Spleen (tissue), 11 donors: Measurements from ENCODE around the gene PRRG3. TPM values are rescaled to one million over a fixed set of nuclear protein-coding genes. Genes with fewer than 3 reads are reported as not detected.

Source experiments
- DNase-seq: peaks from one replicate; pipeline ENCODE4 v3.0.0-alpha.2; 2020
- H3K27ac ChIP-seq, 8 donors: fragments of 200-600 bp; sonication (generic) in 7 of 8; 1 replicate in 4 of 8; 2 replicates in 4 of 8; pipeline versions ENCODE4 v1.5.0 to v1.8.0; 2016 to 2021; ENCODE audit warnings: inconsistent platforms in 4 of 8, mild to moderate bottlenecking in 4 of 8, moderate library complexity in 1 of 8
- H3K27me3 ChIP-seq, 7 donors: fragments of 200-600 bp; sonication (generic) in 6 of 7; replicated peaks in 1 of 7; 1 replicate in 4 of 7; 2 replicates in 3 of 7; pipeline versions ENCODE4 v1.5.0 to v1.8.0; 2016 to 2021; ENCODE audit warnings: inconsistent platforms in 3 of 7, mild to moderate bottlenecking in 1 of 7
- H3K36me3 ChIP-seq, 6 donors: fragments of 200-600 bp; sonication (generic) in 5 of 6; 1 replicate in 4 of 6; 2 replicates in 2 of 6; pipeline versions ENCODE4 v1.5.0 to v1.8.0; 2016 to 2021; ENCODE audit warnings: inconsistent platforms in 2 of 6
- H3K4me1 ChIP-seq, 6 donors: fragments of 200-600 bp; sonication (generic) in 5 of 6; 1 replicate in 3 of 6; 2 replicates in 3 of 6; pipeline versions ENCODE4 v1.5.0 to v1.8.0; 2016 to 2021; ENCODE audit warnings: inconsistent platforms in 3 of 6
- H3K4me3 ChIP-seq, 8 donors: fragments of 200-600 bp; sonication (generic) in 7 of 8; 1 replicate in 4 of 8; 2 replicates in 4 of 8; pipeline versions ENCODE4 v1.5.0 to v1.8.0; 2016 to 2021; ENCODE audit warnings: inconsistent platforms in 4 of 8, mild to moderate bottlenecking in 4 of 8, moderate library complexity in 2 of 8
- H3K9me3 ChIP-seq, 8 donors: fragments of 200-600 bp; sonication (generic) in 7 of 8; 1 replicate in 4 of 8; 2 replicates in 4 of 8; pipeline versions ENCODE4 v1.5.0 to v1.8.0; 2016 to 2021; ENCODE audit warnings: inconsistent platforms in 4 of 8
- POLR2A ChIP-seq, 3 donors: fragments of 450-650 bp; IDR thresholded peaks; one replicate each; pipeline ENCODE4 v1.5.1; 2017; ENCODE audit warnings: antibody characterized with exemption in 3 of 3, mild to moderate bottlenecking in 1 of 3
- POLR2AphosphoS5 ChIP-seq, 3 donors: sonication (generic); formaldehyde crosslinking; IDR thresholded peaks; one replicate each; pipeline ENCODE4 v1.5.1; 2017; ENCODE audit warnings: antibody characterized with exemption in 3 of 3
- WGBS, 5 donors: extraction: QIAGEN DNeasy Blood & Tissue Kit in 3 of 5; methylation state at CpG; one replicate each; pipeline versions ENCODE4 v1.1.5 to v1.1.7; 2013 to 2018; 5-methylcytosine and 5-hydroxymethylcytosine counted together
- intact Hi-C: fragments of 100-400 bp; cut with DNase I; formaldehyde crosslinking; loops from one replicate; pipeline ENCODE4 v1.15.0; 2023; ENCODE audit warnings: low total_unique reads
- polyA plus RNA-seq, 3 donors: library from polyadenylated mRNA; stranded (reverse); fragments of 200-250 nt; gene quantifications; one replicate each; pipeline ENCODE4 v1.2.1, GENCODE V29; 2013
- total RNA-seq, 7 donors: library from RNA; depleted of rRNA in 3 of 7; stranded (reverse); fragments of >200 nt in 3 of 7; fragmentation: NEBNext Ultra II Directional in 4 of 7; extraction: Animal tissue kit (Norgen Biotek cat#: 25700) in 4 of 7; gene quantifications; one replicate each; pipeline versions ENCODE4 v1.1.0 to v1.2.1, GENCODE V29; 2016 to 2021
- TF ChIP-seq, protein P1 (sequence below), 11 experiments: fragments of 200-600 bp in 7 of 11; fragments of 450-650 bp in 4 of 11; sonication (generic) in 4 of 11; IDR thresholded peaks in 8 of 11; conservative IDR thresholded peaks in 3 of 11; 1 replicate in 7 of 11; 2 replicates in 4 of 11; pipeline versions ENCODE4 v1.4.0 to v1.8.0; 2016 to 2021; ENCODE audit warnings: antibody characterized with exemption in 11 of 11, inconsistent platforms in 4 of 11, mild to moderate bottlenecking in 1 of 11
- donor health status: healthy with polysubstance abuse.
- donor health status: DM: no; HTN: no; CAD: no; lungs with moderate emphysema.
- donor health status: DM: no; HTN: no; CAD: no.
- donor health status: Bipolar disorder and iron deficiency.
- donor health status: healthy.
- donor health status: DM: no; HTN: no; CAD: no.
- donor health status: DM: yes; HTN: yes; CAD: no.

The PRRG3 gene
- total and polyA plus RNA-seq, 10 donors = 0.06 to 4.3 (median 1.5) TPM

DNA sequence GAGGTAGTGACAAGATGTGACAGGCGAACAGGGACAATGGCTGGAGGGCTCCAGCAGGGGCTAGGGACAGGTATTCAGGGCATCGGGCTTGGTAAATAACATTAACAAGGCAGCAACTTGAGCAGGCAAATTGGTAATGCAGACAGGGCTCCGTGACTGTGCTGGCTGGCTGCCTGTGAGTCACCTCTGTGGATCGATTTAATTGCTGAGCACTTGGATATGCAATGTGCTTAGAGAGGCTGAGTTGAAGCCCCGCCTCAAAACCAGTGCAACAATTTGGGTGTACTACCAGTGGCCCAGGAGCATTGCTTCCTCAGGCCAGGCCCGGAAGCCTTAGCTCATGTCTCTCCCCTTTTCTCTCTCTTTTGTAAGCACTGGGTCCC lies 58.8 kb downstream of the PRRG3 start:
- DNase-seq = peak; percentile 61
- no peaks in the 10 kb centered on the region for H3K36me3 ChIP-seq
- WGBS, 5 donors = 71 to 89% (median 80%) methylated on average over 3 to 6 of the region's 6 CpGs
- intact Hi-C loops = no loop called here
- TF ChIP-seq, protein P1, sequence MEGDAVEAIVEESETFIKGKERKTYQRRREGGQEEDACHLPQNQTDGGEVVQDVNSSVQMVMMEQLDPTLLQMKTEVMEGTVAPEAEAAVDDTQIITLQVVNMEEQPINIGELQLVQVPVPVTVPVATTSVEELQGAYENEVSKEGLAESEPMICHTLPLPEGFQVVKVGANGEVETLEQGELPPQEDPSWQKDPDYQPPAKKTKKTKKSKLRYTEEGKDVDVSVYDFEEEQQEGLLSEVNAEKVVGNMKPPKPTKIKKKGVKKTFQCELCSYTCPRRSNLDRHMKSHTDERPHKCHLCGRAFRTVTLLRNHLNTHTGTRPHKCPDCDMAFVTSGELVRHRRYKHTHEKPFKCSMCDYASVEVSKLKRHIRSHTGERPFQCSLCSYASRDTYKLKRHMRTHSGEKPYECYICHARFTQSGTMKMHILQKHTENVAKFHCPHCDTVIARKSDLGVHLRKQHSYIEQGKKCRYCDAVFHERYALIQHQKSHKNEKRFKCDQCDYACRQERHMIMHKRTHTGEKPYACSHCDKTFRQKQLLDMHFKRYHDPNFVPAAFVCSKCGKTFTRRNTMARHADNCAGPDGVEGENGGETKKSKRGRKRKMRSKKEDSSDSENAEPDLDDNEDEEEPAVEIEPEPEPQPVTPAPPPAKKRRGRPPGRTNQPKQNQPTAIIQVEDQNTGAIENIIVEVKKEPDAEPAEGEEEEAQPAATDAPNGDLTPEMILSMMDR (IDR thresholded peaks at IDR 0.05 in 8 of 11, conservative IDR thresholded peaks at IDR 0.05 in 3 of 11) = no peak
- no peak for TF ChIP-seq POLR2A (IDR thresholded peaks at IDR 0.05)
- H3K27ac ChIP-seq = no peak overlapping the region
- no peaks in the 10 kb centered on the region for H3K4me1 ChIP-seq
- no peaks in the 10 kb centered on the region for H3K9me3 ChIP-seq
- no peak overlapping the region for H3K4me3 ChIP-seq
- peaks cover 0 to 26% (median 0%) of the 10 kb centered on the region in 7 donors for H3K27me3 ChIP-seq

DNA sequence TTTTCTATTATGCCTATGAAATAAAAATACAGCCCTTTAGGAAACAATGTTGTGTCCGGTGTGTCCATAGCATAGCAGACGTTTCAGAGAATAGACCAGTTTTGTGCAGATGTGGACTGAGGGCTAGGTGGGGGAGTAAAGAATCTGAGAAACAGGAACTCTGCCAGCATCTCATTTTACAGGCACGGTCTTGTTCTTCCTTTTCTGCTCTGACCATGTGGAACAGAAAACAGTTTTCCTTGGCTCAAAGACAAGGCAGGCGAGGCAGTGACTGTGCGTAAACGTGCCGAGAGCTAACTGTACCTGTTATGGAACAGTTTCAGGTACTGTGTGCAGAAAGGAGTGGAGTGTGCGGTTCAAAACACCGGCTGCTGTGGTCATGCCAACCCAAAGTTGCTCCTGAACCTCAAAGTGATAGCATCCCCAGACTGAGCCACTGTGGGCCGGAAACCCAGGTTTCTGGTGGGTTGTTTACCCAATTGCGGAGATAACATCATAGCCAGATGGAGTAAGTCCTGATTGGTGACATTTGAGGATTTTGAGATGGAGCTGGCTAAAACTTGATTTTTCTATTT lies 59.5 kb downstream of the PRRG3 start:
- WGBS, 5 donors = 69 to 78% (median 73%) methylated on average over 11 of the region's 11 CpGs
- no peaks in the 10 kb centered on the region for H3K4me1 ChIP-seq
- intact Hi-C loops = no loop called here

More for the DNA sequence above, 59.5 kb downstream of the PRRG3 start:
- H3K4me3 ChIP-seq = no peak overlapping the region
- H3K36me3 ChIP-seq = no peaks in the 10 kb centered on the region
- H3K27me3 ChIP-seq = peaks cover 0 to 20% (median 0%) of the 10 kb centered on the region in 7 donors
- H3K9me3 ChIP-seq = no peaks in the 10 kb centered on the region
- DNase-seq = peak; percentile 18
- TF ChIP-seq POLR2A (IDR thresholded peaks at IDR 0.05) (no peak), POLR2AphosphoS5 (IDR thresholded peaks at IDR 0.05) (no peak)
- TF ChIP-seq, protein P1 (IDR thresholded peaks at IDR 0.05 in 8 of 11, conservative IDR thresholded peaks at IDR 0.05 in 3 of 11) = no peak
- H3K27ac ChIP-seq = no peak overlapping the region

Other genes with a start within 250 kb of the PRRG3 start
- not detected for gene PASD1, start 131.8 kb upstream of the PRRG3 start, total RNA-seq
- gene PASD1, start 131.8 kb upstream of the PRRG3 start, polyA plus RNA-seq = not detected
- not detected for gene FATE1, start 20.6 kb downstream of the PRRG3 start, total RNA-seq
- under 1 TPM in 1 of 3 donors, not detected in 2; 0.06 TPM for gene FATE1, start 20.6 kb downstream of the PRRG3 start, polyA plus RNA-seq
- gene CNGA2, start 39.3 kb downstream of the PRRG3 start, total RNA-seq = not detected
- not detected for gene CNGA2, start 39.3 kb downstream of the PRRG3 start, polyA plus RNA-seq
- not detected for gene MAGEA4, start 217.4 kb downstream of the PRRG3 start, total RNA-seq
- gene MAGEA4, start 217.4 kb downstream of the PRRG3 start, polyA plus RNA-seq = not detected